ENCODE data around the gene SEC16B.

SEC16B gene

GRCh38 chr1:177914603-177915002 lies 55.3 kb downstream of the SEC16B start:
- Histone ChIP-seq H3K4me1 (ENCODE audit: control insufficient read depth, insufficient read depth, low read depth, low read length) (no peaks in the 10 kb centered on the region), H3K23ac (ENCODE audit: low read length in 2 of 2) (no peak overlapping the region), H3K27ac (ENCODE audit: low read length, poor library complexity, severe bottlenecking) (no peak overlapping the region), H2BK12ac (ENCODE audit: low read length in 2 of 2) (no peak overlapping the region), H3K18ac (ENCODE audit: low read depth in 1 of 2, low read length in 2 of 2) (no peak overlapping the region), H2BK5ac (ENCODE audit: low read depth, low read length, poor library complexity, severe bottlenecking) (no peak overlapping the region), H3K9me3 (ENCODE audit: control insufficient read depth, low read length) (no peaks in the 10 kb centered on the region), H2BK15ac (ENCODE audit: low read depth, poor library complexity, severe bottlenecking) (no peak overlapping the region), H3K9ac (ENCODE audit: low read length) (no peak overlapping the region), H3K4me3 (ENCODE audit: insufficient read depth in 1 of 2, low read depth in 1 of 2, low read length in 2 of 2) (no peak overlapping the region), H3K79me1 (replicated peaks; ENCODE audit: low read length, poor library complexity, severe bottlenecking) (no peaks in the 10 kb centered on the region), H3K14ac (ENCODE audit: low read length in 2 of 2) (no peak overlapping the region), H3K27me3 (ENCODE audit: control insufficient read depth in 1 of 2, insufficient read depth in 1 of 2, low read length in 2 of 2) (no peaks in the 10 kb centered on the region), H2BK120ac (ENCODE audit: low read depth, low read length) (no peak overlapping the region), H3K36me3 (ENCODE audit: control insufficient read depth in 1 of 2, insufficient read depth in 2 of 2, low read depth in 1 of 2, low read length in 2 of 2) (no peaks in the 10 kb centered on the region), H2AK5ac (ENCODE audit: low read length, severe bottlenecking) (no peak overlapping the region), H3K4me2 (ENCODE audit: low read length, poor library complexity, severe bottlenecking) (no peak overlapping the region), H4K91ac (ENCODE audit: low read length) (no peak overlapping the region), H3K4ac (ENCODE audit: low read depth in 1 of 2, low read length in 2 of 2) (no peak overlapping the region), H2AFZ (ENCODE audit: low read depth, low read length) (no peak overlapping the region), H4K8ac (ENCODE audit: low read length) (no peak overlapping the region)
- DNase-seq, result no peak
- WGBS, result 77% methylated on average over 4 of the region's 7 CpGs

GRCh38 chr1:177913762-177914540 lies 55.9 kb downstream of the SEC16B start:
- H3K36me3 ChIP-seq (ENCODE audit: control insufficient read depth in 1 of 2, insufficient read depth in 2 of 2, low read depth in 1 of 2, low read length in 2 of 2), result no peaks in the 10 kb centered on the region
- H2BK15ac ChIP-seq (ENCODE audit: low read depth, poor library complexity, severe bottlenecking), result no peak overlapping the region
- no peaks in the 10 kb centered on the region for H3K9me3 ChIP-seq (ENCODE audit: control insufficient read depth, low read length)
- H3K4me2 ChIP-seq (ENCODE audit: low read length, poor library complexity, severe bottlenecking), result no peak overlapping the region
- H4K8ac ChIP-seq (ENCODE audit: low read length), result no peak overlapping the region
- no peak overlapping the region for H2AFZ ChIP-seq (ENCODE audit: low read depth, low read length)
- 41% methylated on average over 3 of the region's 4 CpGs for WGBS
- H3K23ac ChIP-seq (ENCODE audit: low read length in 2 of 2), result no peak overlapping the region
- no peak overlapping the region for H3K14ac ChIP-seq (ENCODE audit: low read length in 2 of 2)
- H3K4me1 ChIP-seq (ENCODE audit: control insufficient read depth, insufficient read depth, low read depth, low read length), result no peaks in the 10 kb centered on the region
- H3K4me3 ChIP-seq (ENCODE audit: insufficient read depth in 1 of 2, low read depth in 1 of 2, low read length in 2 of 2), result no peak overlapping the region
- H3K9ac ChIP-seq (ENCODE audit: low read length), result no peak overlapping the region
- DNase-seq, result peak; percentile 31
- H2AK5ac ChIP-seq (ENCODE audit: low read length, severe bottlenecking), result no peak overlapping the region
- H4K91ac ChIP-seq (ENCODE audit: low read length), result no peak overlapping the region
- H2BK5ac ChIP-seq (ENCODE audit: low read depth, low read length, poor library complexity, severe bottlenecking), result no peak overlapping the region
- H2BK120ac ChIP-seq (ENCODE audit: low read depth, low read length), result no peak overlapping the region
- H3K27ac ChIP-seq (ENCODE audit: low read length, poor library complexity, severe bottlenecking), result no peak overlapping the region
- H3K4ac ChIP-seq (ENCODE audit: low read depth in 1 of 2, low read length in 2 of 2), result no peak overlapping the region
- H3K27me3 ChIP-seq (ENCODE audit: control insufficient read depth in 1 of 2, insufficient read depth in 1 of 2, low read length in 2 of 2), result peaks cover 0 to 5% of the 10 kb centered on the region in 2 experiments
- H2BK12ac ChIP-seq (ENCODE audit: low read length in 2 of 2), result no peak overlapping the region
- H3K18ac ChIP-seq (ENCODE audit: low read depth in 1 of 2, low read length in 2 of 2), result no peak overlapping the region
- H3K79me1 ChIP-seq (replicated peaks; ENCODE audit: low read length, poor library complexity, severe bottlenecking), result no peaks in the 10 kb centered on the region

- no peaks in the 10 kb centered on the region for H3K9me3 ChIP-seq (ENCODE audit: control insufficient read depth, low read length)
- H4K8ac ChIP-seq (ENCODE audit: low read length), result no peak overlapping the region
- H2BK12ac ChIP-seq (ENCODE audit: low read length in 2 of 2), result no peak overlapping the region
- H3K4me2 ChIP-seq (ENCODE audit: low read length, poor library complexity, severe bottlenecking), result no peak overlapping the region
- no peaks in the 10 kb centered on the region for H3K79me1 ChIP-seq (replicated peaks; ENCODE audit: low read length, poor library complexity, severe bottlenecking)
- H2AK5ac ChIP-seq (ENCODE audit: low read length, severe bottlenecking), result no peak overlapping the region
- no peak overlapping the region for H3K4me3 ChIP-seq (ENCODE audit: insufficient read depth in 1 of 2, low read depth in 1 of 2, low read length in 2 of 2)
- H2AFZ ChIP-seq (ENCODE audit: low read depth, low read length), result no peak overlapping the region
- H2BK120ac ChIP-seq (ENCODE audit: low read depth, low read length), result no peak overlapping the region
- H3K36me3 ChIP-seq (ENCODE audit: control insufficient read depth in 1 of 2, insufficient read depth in 2 of 2, low read depth in 1 of 2, low read length in 2 of 2), result no peaks in the 10 kb centered on the region
- no peak overlapping the region for H3K14ac ChIP-seq (ENCODE audit: low read length in 2 of 2)
- no peak overlapping the region for H2BK15ac ChIP-seq (ENCODE audit: low read depth, poor library complexity, severe bottlenecking)
- H3K27me3 ChIP-seq (ENCODE audit: control insufficient read depth in 1 of 2, insufficient read depth in 1 of 2, low read length in 2 of 2), result peaks cover 6 to 8% of the 10 kb centered on the region in 2 experiments
- H3K18ac ChIP-seq (ENCODE audit: low read depth in 1 of 2, low read length in 2 of 2), result no peak overlapping the region
- H3K4ac ChIP-seq (ENCODE audit: low read depth in 1 of 2, low read length in 2 of 2), result no peak overlapping the region
- 70% methylated on average over 3 of the region's 3 CpGs for WGBS
- H2BK5ac ChIP-seq (ENCODE audit: low read depth, low read length, poor library complexity, severe bottlenecking), result no peak overlapping the region
- H3K9ac ChIP-seq (ENCODE audit: low read length), result no peak overlapping the region
- no peaks in the 10 kb centered on the region for H3K4me1 ChIP-seq (ENCODE audit: control insufficient read depth, insufficient read depth, low read depth, low read length)
- no peak for DNase-seq
- H4K91ac ChIP-seq (ENCODE audit: low read length), result no peak overlapping the region
- no peak overlapping the region for H3K27ac ChIP-seq (ENCODE audit: low read length, poor library complexity, severe bottlenecking)
- no peak overlapping the region for H3K23ac ChIP-seq (ENCODE audit: low read length in 2 of 2)
Measured at GRCh38 chr1:177912991-177913390, 56.9 kb downstream of the SEC16B start.

GRCh38 chr1:177909416-177909815 lies 60.4 kb downstream of the SEC16B start:
- Histone ChIP-seq H3K79me1 (replicated peaks; ENCODE audit: low read length, poor library complexity, severe bottlenecking) (no peaks in the 10 kb centered on the region), H3K27ac (ENCODE audit: low read length, poor library complexity, severe bottlenecking) (no peak overlapping the region), H3K4me3 (ENCODE audit: insufficient read depth in 1 of 2, low read depth in 1 of 2, low read length in 2 of 2) (no peak overlapping the region), H2BK12ac (ENCODE audit: low read length in 2 of 2) (no peak overlapping the region), H3K9ac (ENCODE audit: low read length) (no peak overlapping the region), H3K23ac (ENCODE audit: low read length in 2 of 2) (no peak overlapping the region), H4K8ac (ENCODE audit: low read length) (no peak overlapping the region), H2BK15ac (ENCODE audit: low read depth, poor library complexity, severe bottlenecking) (no peak overlapping the region), H3K9me3 (ENCODE audit: control insufficient read depth, low read length) (no peaks in the 10 kb centered on the region), H3K14ac (ENCODE audit: low read length in 2 of 2) (no peak overlapping the region), H4K91ac (ENCODE audit: low read length) (no peak overlapping the region), H3K4ac (ENCODE audit: low read depth in 1 of 2, low read length in 2 of 2) (no peak overlapping the region), H2AK5ac (ENCODE audit: low read length, severe bottlenecking) (no peak overlapping the region), H3K36me3 (ENCODE audit: control insufficient read depth in 1 of 2, insufficient read depth in 2 of 2, low read depth in 1 of 2, low read length in 2 of 2) (no peaks in the 10 kb centered on the region), H3K4me2 (ENCODE audit: low read length, poor library complexity, severe bottlenecking) (no peak overlapping the region), H2BK120ac (ENCODE audit: low read depth, low read length) (no peak overlapping the region), H2AFZ (ENCODE audit: low read depth, low read length) (no peak overlapping the region), H2BK5ac (ENCODE audit: low read depth, low read length, poor library complexity, severe bottlenecking) (no peak overlapping the region), H3K4me1 (ENCODE audit: control insufficient read depth, insufficient read depth, low read depth, low read length) (no peaks in the 10 kb centered on the region), H3K18ac (ENCODE audit: low read depth in 1 of 2, low read length in 2 of 2) (no peak overlapping the region), H3K27me3 (ENCODE audit: control insufficient read depth in 1 of 2, insufficient read depth in 1 of 2, low read length in 2 of 2) (peaks cover 15 to 22% of the 10 kb centered on the region in 2 experiments)
- no peak for DNase-seq
- whole genome bisulfite sequencing, result 80% methylated on average over 1 of the region's 2 CpGs
